HepG2 (cell line): ENCODE results near the gene COX4I2. TPM values are rescaled to one million over a fixed set of nuclear protein-coding genes. Genes with fewer than 3 reads are reported as not detected.
"Not testable (repeated sequence)": the region's sequence is repeated elsewhere in the genome, so short reads cannot be mapped to it uniquely, and the experiment has no call there.

Experiments used
- CHD2 ChIP-seq: IDR thresholded peaks from 2 replicates; pipeline ENCODE4 v1.6.1; 2011; ENCODE audit warnings: low read depth, low read length, improper control_type of control experiment
- HDAC2 ChIP-seq: sonication (generic); formaldehyde crosslinking; IDR thresholded peaks from 2 replicates; pipeline ENCODE4 v1.4.0; 2020; ENCODE audit warnings: missing genetic modification reagents
- HIC2 ChIP-seq: sonication (generic); formaldehyde crosslinking; IDR thresholded peaks from 2 replicates; pipeline ENCODE4 v1.9.0; 2022; ENCODE audit warnings: low read depth, missing genetic modification reagents
- HNF1B ChIP-seq: sonication (generic); formaldehyde crosslinking; IDR thresholded peaks from 2 replicates; pipeline ENCODE4 v1.5.1; 2020; ENCODE audit warnings: mild to moderate bottlenecking, moderate library complexity, missing genetic modification reagents
- HNF4A ChIP-seq: sonication (generic); formaldehyde crosslinking; IDR thresholded peaks from 2 replicates; pipeline ENCODE4 v1.4.0; 2020; ENCODE audit warnings: missing genetic modification reagents
- USF2 ChIP-seq, 2 experiments: sonication (generic) in 1 of 2; formaldehyde crosslinking in 1 of 2; IDR thresholded peaks; 2 replicates each; pipeline versions ENCODE4 v1.5.1 to v1.6.1; 2011 to 2020; ENCODE audit warnings: borderline replicate concordance in 1 of 2, low read depth in 1 of 2, low read length in 1 of 2, mild to moderate bottlenecking in 1 of 2, missing genetic modification reagents in 1 of 2, moderate library complexity in 1 of 2
- ZNF687 ChIP-seq: sonication (generic); formaldehyde crosslinking; IDR thresholded peaks from 2 replicates; pipeline ENCODE4 v1.5.1; 2020; ENCODE audit warnings: mild to moderate bottlenecking, missing genetic modification reagents, moderate library complexity
- ZNF782 ChIP-seq: sonication (generic); formaldehyde crosslinking; IDR thresholded peaks from 2 replicates; pipeline ENCODE4 v1.4.0; 2020; ENCODE audit warnings: missing genetic modification reagents, mild to moderate bottlenecking, borderline replicate concordance
- polyA plus RNA-seq, 8 experiments: library from polyadenylated mRNA; depleted of rRNA in 3 of 8; stranded (reverse) in 7 of 8; unstranded in 1 of 8; fragments of >200 nt; fragmentation: Illumina TruSeq in 4 of 8; extraction: Trizol in 4 of 8; gene quantifications; 2 replicates each; pipeline versions ENCODE4 v1.2.1 to v1.2.3, GENCODE V29; 2011 to 2016; ENCODE audit warnings: low read depth in 4 of 8, missing spikeins in 1 of 8, mixed read lengths in 1 of 8; ENCODE audit not compliant: insufficient read depth in 1 of 8
- total RNA-seq, 5 experiments: library from RNA; depleted of rRNA; stranded (reverse); fragments of >200 nt; fragmentation: Illumina TruSeq; extraction: Trizol; gene quantifications; 2 replicates each; pipeline ENCODE4 v1.2.3, GENCODE V29; 2016; ENCODE audit warnings: low read depth in 1 of 5

The COX4I2 gene
- total and polyA plus RNA-seq, 2 of the 13 experiments (the other 11 are each of a cell fraction or from before 2014, with no cell fraction given) = 1.1 TPM; not detected in 1

GRCh38 chr20:31596412-31596715, 41.3 kb upstream of the COX4I2 start (continued):
- TF ChIP-seq ZNF687 (CRISPR knock-in tag) (peak; percentile 56), USF2 (CRISPR knock-in tag; IDR thresholded peaks at IDR 0.05; ENCODE audit: borderline replicate concordance) (peak; percentile 50; the same call in 1 of the 2 replicates), CHD2 (0 out of 2 replicates have a peak, but pooled peaks have one; percentile 12), HNF1B (0 out of 2 replicates have a peak, but pooled peaks have one; percentile 20), HIC2 (CRISPR knock-in tag) (peak; percentile 21; the same call in 1 of the 2 replicates), HDAC2 (CRISPR knock-in tag) (peak; percentile 7; the same call in 1 of the 2 replicates), ZNF782 (CRISPR knock-in tag) (0 out of 2 replicates have a peak, but pooled peaks have one; percentile 29), HNF4A (CRISPR knock-in tag) (peak; percentile 16)
- not testable (repeated sequence) for TF ChIP-seq USF2 (IDR thresholded peaks at IDR 0.05; ENCODE audit: low read depth, low read length)
